Measurements from ENCODE around the gene BRIX1.

BRIX1 gene

DNA sequence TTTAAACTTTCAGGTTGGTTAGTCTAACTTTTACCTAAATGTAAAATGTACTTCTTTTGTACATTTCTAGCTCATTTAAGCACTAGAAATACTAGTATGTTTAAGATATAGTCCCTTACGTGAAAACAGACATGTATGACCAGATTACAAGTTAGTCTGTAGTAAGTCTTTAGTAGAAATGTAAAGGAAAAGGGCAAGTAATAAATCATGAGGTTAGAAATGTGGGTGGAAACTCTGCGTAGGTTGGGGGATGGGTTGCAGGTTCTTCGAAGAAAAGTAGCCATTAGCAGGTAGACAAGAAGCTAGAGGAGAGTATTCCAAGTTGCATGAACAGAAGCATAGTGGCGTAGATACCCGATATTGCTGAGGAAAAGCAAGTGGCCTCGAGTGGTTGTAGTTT lies 23.1 kb upstream of the BRIX1 start:
- Histone ChIP-seq H3K27me3 (ENCODE audit: control insufficient read depth, insufficient read depth, low read length) (no peaks in the 10 kb centered on the region), H3K27ac (ENCODE audit: low read depth, low read length) (no peak overlapping the region), H3K4me3 (ENCODE audit: low read depth, low read length) (no peak overlapping the region), H3K4me1 (ENCODE audit: control insufficient read depth, insufficient read depth, low read length) (no peaks in the 10 kb centered on the region), H3K9ac (ENCODE audit: low read length) (no peak overlapping the region), H3K36me3 (ENCODE audit: control insufficient read depth, insufficient read depth, low read length) (peaks cover 3% of the 10 kb centered on the region; the same call in 1 of the 2 replicates), H3K9me3 (ENCODE audit: control insufficient read depth, insufficient read depth, low read depth, low read length) (no peaks in the 10 kb centered on the region)

DNA sequence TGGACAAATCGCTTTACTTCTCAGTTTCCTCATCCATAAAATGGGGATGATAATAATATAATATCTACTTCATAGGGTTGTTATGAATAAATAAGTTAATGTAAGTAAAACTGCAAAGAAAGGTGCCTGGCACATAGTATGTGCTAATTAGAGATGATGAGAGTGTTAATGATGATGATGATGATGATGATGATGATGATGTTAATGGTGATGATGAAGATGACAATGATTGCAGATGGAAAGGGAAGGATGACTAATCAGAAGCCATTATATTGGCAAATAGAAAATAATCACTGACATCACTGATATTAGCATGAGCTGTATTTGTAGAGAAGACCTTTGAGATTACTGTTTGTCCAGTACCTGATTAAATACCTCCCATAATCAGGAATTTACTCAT lies 20.8 kb upstream of the BRIX1 start:
- Histone ChIP-seq H3K27me3 (ENCODE audit: control insufficient read depth, insufficient read depth, low read length) (no peaks in the 10 kb centered on the region), H3K4me1 (ENCODE audit: control insufficient read depth, insufficient read depth, low read length) (peaks cover 10% of the 10 kb centered on the region; the same call in 1 of the 2 replicates), H3K27ac (ENCODE audit: low read depth, low read length) (no peak overlapping the region), H3K9me3 (ENCODE audit: control insufficient read depth, insufficient read depth, low read depth, low read length) (no peaks in the 10 kb centered on the region), H3K4me3 (ENCODE audit: low read depth, low read length) (no peak overlapping the region), H3K9ac (ENCODE audit: low read length) (no peak overlapping the region), H3K36me3 (ENCODE audit: control insufficient read depth, insufficient read depth, low read length) (peaks cover 3% of the 10 kb centered on the region; the same call in 1 of the 2 replicates)

- no peaks in the 10 kb centered on the region for H3K9me3 ChIP-seq (ENCODE audit: control insufficient read depth, insufficient read depth, low read depth, low read length)
- no peak overlapping the region for H3K4me3 ChIP-seq (ENCODE audit: low read depth, low read length)
- H3K9ac ChIP-seq (ENCODE audit: low read length): no peak overlapping the region
- no peaks in the 10 kb centered on the region for H3K27me3 ChIP-seq (ENCODE audit: control insufficient read depth, insufficient read depth, low read length)
- peaks cover 3% of the 10 kb centered on the region; the same call in 1 of the 2 replicates for H3K36me3 ChIP-seq (ENCODE audit: control insufficient read depth, insufficient read depth, low read length)
- peaks cover 10% of the 10 kb centered on the region; the same call in 1 of the 2 replicates for H3K4me1 ChIP-seq (ENCODE audit: control insufficient read depth, insufficient read depth, low read length)
- H3K27ac ChIP-seq (ENCODE audit: low read depth, low read length): no peak overlapping the region
These were observed 19.7 kb upstream of the BRIX1 start for GRCh38 chr5:34895641-34896419.

GRCh38 chr5:34897646-34898045 lies 17.9 kb upstream of the BRIX1 start:
- Histone ChIP-seq H3K9me3 (ENCODE audit: control insufficient read depth, insufficient read depth, low read depth, low read length) (no peaks in the 10 kb centered on the region), H3K9ac (ENCODE audit: low read length) (no peak overlapping the region), H3K27me3 (ENCODE audit: control insufficient read depth, insufficient read depth, low read length) (no peaks in the 10 kb centered on the region), H3K36me3 (ENCODE audit: control insufficient read depth, insufficient read depth, low read length) (peaks cover 7% of the 10 kb centered on the region; the same call in 1 of the 2 replicates), H3K4me1 (ENCODE audit: control insufficient read depth, insufficient read depth, low read length) (peaks cover 10% of the 10 kb centered on the region; the same call in 1 of the 2 replicates), H3K4me3 (ENCODE audit: low read depth, low read length) (no peak overlapping the region), H3K27ac (ENCODE audit: low read depth, low read length) (no peak overlapping the region)

DNA sequence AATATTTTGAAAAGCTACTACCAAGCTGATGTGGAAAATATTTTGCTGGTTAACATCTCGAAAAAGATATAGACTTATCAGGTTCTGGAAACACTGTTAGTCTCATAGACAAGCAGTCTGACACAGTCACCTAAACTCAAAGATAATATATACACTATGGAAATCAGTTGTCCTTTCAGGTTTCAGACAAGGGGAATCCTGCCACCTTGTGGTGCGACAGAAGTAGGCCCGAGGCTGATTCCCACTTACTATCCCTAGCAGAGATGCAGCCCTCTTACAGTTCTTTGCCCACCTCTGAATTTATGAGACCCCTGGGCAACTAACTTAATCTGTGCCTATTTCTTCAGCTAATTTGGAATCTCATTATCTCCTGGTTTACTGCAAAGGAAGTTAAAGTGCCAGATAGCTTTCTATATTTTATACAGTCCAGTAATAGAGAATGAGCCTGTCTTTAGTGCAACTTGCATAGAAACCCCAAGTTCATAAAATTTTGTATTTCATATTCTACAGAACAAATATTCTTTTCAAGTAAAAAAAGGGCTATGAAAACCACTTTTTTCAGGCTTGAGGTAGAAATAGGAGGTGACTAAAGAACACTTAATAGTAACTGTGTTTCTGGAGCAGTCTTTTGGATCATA lies 17.1 kb upstream of the BRIX1 start:
- H3K9me3 ChIP-seq (ENCODE audit: control insufficient read depth, insufficient read depth, low read depth, low read length): no peaks in the 10 kb centered on the region

DNA sequence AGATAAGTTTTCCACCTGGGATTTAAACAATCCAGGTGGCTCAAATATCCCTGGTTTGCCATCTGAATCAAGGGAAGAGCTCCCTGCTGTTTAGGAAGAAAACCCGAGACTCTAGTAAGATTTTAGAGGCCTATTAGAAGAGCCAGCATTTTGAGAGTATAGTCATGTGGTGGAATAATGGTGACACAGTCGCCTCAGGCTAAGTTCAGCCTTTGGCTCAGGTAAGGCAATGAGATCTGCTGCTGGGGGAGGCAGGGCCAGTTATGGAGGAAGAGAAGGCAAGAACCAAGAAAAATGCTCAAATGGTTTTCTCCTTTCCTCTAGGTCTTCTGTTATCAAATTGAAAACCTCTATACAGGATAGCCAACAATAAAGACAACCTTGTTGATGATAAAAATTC lies 16.4 kb upstream of the BRIX1 start:
- Histone ChIP-seq H3K4me1 (ENCODE audit: control insufficient read depth, insufficient read depth, low read length) (peaks cover 10% of the 10 kb centered on the region; the same call in 1 of the 2 replicates), H3K9ac (ENCODE audit: low read length) (no peak overlapping the region), H3K27ac (ENCODE audit: low read depth, low read length) (no peak overlapping the region), H3K36me3 (ENCODE audit: control insufficient read depth, insufficient read depth, low read length) (peaks cover 10% of the 10 kb centered on the region; the same call in 1 of the 2 replicates), H3K27me3 (ENCODE audit: control insufficient read depth, insufficient read depth, low read length) (no peaks in the 10 kb centered on the region), H3K9me3 (ENCODE audit: control insufficient read depth, insufficient read depth, low read depth, low read length) (no peaks in the 10 kb centered on the region), H3K4me3 (ENCODE audit: low read depth, low read length) (no peak overlapping the region)

More for the DNA sequence above, 17.1 kb upstream of the BRIX1 start:
- no peak overlapping the region for H3K27ac ChIP-seq (ENCODE audit: low read depth, low read length)
- peaks cover 10% of the 10 kb centered on the region; the same call in 1 of the 2 replicates for H3K36me3 ChIP-seq (ENCODE audit: control insufficient read depth, insufficient read depth, low read length)
- H3K4me1 ChIP-seq (ENCODE audit: control insufficient read depth, insufficient read depth, low read length): peaks cover 10% of the 10 kb centered on the region; the same call in 1 of the 2 replicates
- no peak overlapping the region for H3K9ac ChIP-seq (ENCODE audit: low read length)
- H3K4me3 ChIP-seq (ENCODE audit: low read depth, low read length): no peak overlapping the region
- no peaks in the 10 kb centered on the region for H3K27me3 ChIP-seq (ENCODE audit: control insufficient read depth, insufficient read depth, low read length)

- H3K4me3 ChIP-seq (ENCODE audit: low read depth, low read length): no peak overlapping the region
- peaks cover 10% of the 10 kb centered on the region; the same call in 1 of the 2 replicates for H3K4me1 ChIP-seq (ENCODE audit: control insufficient read depth, insufficient read depth, low read length)
- H3K36me3 ChIP-seq (ENCODE audit: control insufficient read depth, insufficient read depth, low read length): peaks cover 19% of the 10 kb centered on the region
- no peaks in the 10 kb centered on the region for H3K27me3 ChIP-seq (ENCODE audit: control insufficient read depth, insufficient read depth, low read length)
- H3K9me3 ChIP-seq (ENCODE audit: control insufficient read depth, insufficient read depth, low read depth, low read length): no peaks in the 10 kb centered on the region
- no peak overlapping the region for H3K27ac ChIP-seq (ENCODE audit: low read depth, low read length)
- no peak overlapping the region for H3K9ac ChIP-seq (ENCODE audit: low read length)
These were observed 14.9 kb upstream of the BRIX1 start for GRCh38 chr5:34900652-34901051.

GRCh38 chr5:34903260-34903659 lies 12.3 kb upstream of the BRIX1 start:
- Histone ChIP-seq H3K9ac (ENCODE audit: low read length) (no peak overlapping the region), H3K27me3 (ENCODE audit: control insufficient read depth, insufficient read depth, low read length) (no peaks in the 10 kb centered on the region), H3K36me3 (ENCODE audit: control insufficient read depth, insufficient read depth, low read length) (peaks cover 31% of the 10 kb centered on the region)

GRCh38 chr5:34905564-34905963 lies 9.9 kb upstream of the BRIX1 start:
- Histone ChIP-seq H3K4me1 (ENCODE audit: control insufficient read depth, insufficient read depth, low read length) (no peaks in the 10 kb centered on the region), H3K27ac (ENCODE audit: low read depth, low read length) (no peak overlapping the region), H3K9ac (ENCODE audit: low read length) (no peak overlapping the region), H3K4me3 (ENCODE audit: low read depth, low read length) (no peak overlapping the region), H3K36me3 (ENCODE audit: control insufficient read depth, insufficient read depth, low read length) (peaks cover 51% of the 10 kb centered on the region), H3K9me3 (ENCODE audit: control insufficient read depth, insufficient read depth, low read depth, low read length) (no peaks in the 10 kb centered on the region), H3K27me3 (ENCODE audit: control insufficient read depth, insufficient read depth, low read length) (no peaks in the 10 kb centered on the region)

More at GRCh38 chr5:34903260-34903659, 12.3 kb upstream of the BRIX1 start:
- H3K4me3 ChIP-seq (ENCODE audit: low read depth, low read length): no peak overlapping the region
- peaks cover 10% of the 10 kb centered on the region; the same call in 1 of the 2 replicates for H3K4me1 ChIP-seq (ENCODE audit: control insufficient read depth, insufficient read depth, low read length)
- H3K27ac ChIP-seq (ENCODE audit: low read depth, low read length): no peak overlapping the region
- H3K9me3 ChIP-seq (ENCODE audit: control insufficient read depth, insufficient read depth, low read depth, low read length): no peaks in the 10 kb centered on the region

GRCh38 chr5:34913072-34913471 lies 2.4 kb upstream of the BRIX1 start:
- Histone ChIP-seq H3K27ac (ENCODE audit: low read depth, low read length) (no peak overlapping the region), H3K36me3 (ENCODE audit: control insufficient read depth, insufficient read depth, low read length) (peaks cover 52% of the 10 kb centered on the region), H3K27me3 (ENCODE audit: control insufficient read depth, insufficient read depth, low read length) (no peaks in the 10 kb centered on the region), H3K9ac (ENCODE audit: low read length) (no peak overlapping the region), H3K9me3 (ENCODE audit: control insufficient read depth, insufficient read depth, low read depth, low read length) (no peaks in the 10 kb centered on the region), H3K4me1 (ENCODE audit: control insufficient read depth, insufficient read depth, low read length) (peaks cover 10% of the 10 kb centered on the region; the same call in 1 of the 2 replicates), H3K4me3 (ENCODE audit: low read depth, low read length) (no peak overlapping the region)

DNA sequence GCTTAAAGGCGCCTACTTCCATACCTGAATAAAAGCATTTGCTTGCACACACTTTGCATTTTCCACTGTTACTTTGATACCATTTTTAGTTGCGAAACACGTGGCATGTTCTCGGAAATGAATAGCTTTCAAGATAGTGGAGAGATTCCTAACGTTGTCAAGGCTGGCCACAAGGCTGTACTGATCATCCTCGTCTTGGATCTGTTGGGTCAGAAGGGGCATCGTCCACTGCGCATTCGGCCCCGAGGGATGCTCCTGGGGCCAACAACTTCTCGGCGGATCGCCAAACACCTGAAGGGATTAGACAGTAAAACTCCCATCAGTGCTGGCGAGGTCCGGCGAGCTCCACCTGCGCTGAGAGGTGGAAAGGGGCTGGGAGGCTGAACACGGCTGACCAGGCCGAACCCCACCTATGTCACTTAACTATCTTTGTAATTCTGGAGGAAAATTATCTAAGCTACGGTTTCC lies 806 bp upstream of the BRIX1 start:
- H3K27me3 ChIP-seq (ENCODE audit: control insufficient read depth, insufficient read depth, low read length): no peaks in the 10 kb centered on the region
- peaks cover 52% of the 10 kb centered on the region for H3K36me3 ChIP-seq (ENCODE audit: control insufficient read depth, insufficient read depth, low read length)
- H3K4me1 ChIP-seq (ENCODE audit: control insufficient read depth, insufficient read depth, low read length): peaks cover 10% of the 10 kb centered on the region; the same call in 1 of the 2 replicates
- peak overlapping the region; percentile 94 for H3K9ac ChIP-seq (ENCODE audit: low read length)
- H3K27ac ChIP-seq (ENCODE audit: low read depth, low read length): peak overlapping the region; percentile 87; the same call in 1 of the 2 replicates
- peak overlapping the region; percentile 78 for H3K4me3 ChIP-seq (ENCODE audit: low read depth, low read length)
- H3K9me3 ChIP-seq (ENCODE audit: control insufficient read depth, insufficient read depth, low read depth, low read length): no peaks in the 10 kb centered on the region
